CD4-positive, alpha-beta T cell treated with Interleukin-12 subunit alpha and Interleukin-12 subunit beta, for 1 hour (primary cell): ENCODE measurements around the gene C5orf46.

Source experiments
- DNase-seq: peaks from one replicate; pipeline ENCODE4 v3.0.0-alpha.2; 2020

C5orf46 gene

GRCh38 chr5:147857302-147858129 is 48.8 kb downstream of the C5orf46 start:
- peak; percentile 38 for DNase-seq

GRCh38 chr5:147856801-147857200 is 49.5 kb downstream of the C5orf46 start:
- DNase-seq: no peak

DNA sequence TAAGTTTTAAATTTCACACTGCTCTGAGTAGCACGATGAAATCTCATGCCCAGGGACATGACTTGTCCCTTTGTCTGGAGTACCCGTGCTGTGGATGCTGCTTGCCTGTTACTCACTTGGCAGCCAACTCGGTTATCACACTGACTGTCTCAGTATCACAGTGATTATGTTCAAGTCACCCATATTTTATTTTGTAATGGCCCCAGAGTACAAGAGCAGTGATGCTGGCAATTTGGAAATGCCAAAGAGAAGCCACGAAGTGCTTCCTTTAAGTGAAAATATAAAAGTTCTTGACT is 50.6 kb downstream of the C5orf46 start:
- no peak for DNase-seq

GRCh38 chr5:147854894-147855773 is 51.2 kb downstream of the C5orf46 start:
- no peak for DNase-seq

GRCh38 chr5:147854331-147854730 is 52.0 kb downstream of the C5orf46 start:
- DNase-seq: no peak

GRCh38 chr5:147853372-147853987 is 52.9 kb downstream of the C5orf46 start:
- no peak for DNase-seq

DNA sequence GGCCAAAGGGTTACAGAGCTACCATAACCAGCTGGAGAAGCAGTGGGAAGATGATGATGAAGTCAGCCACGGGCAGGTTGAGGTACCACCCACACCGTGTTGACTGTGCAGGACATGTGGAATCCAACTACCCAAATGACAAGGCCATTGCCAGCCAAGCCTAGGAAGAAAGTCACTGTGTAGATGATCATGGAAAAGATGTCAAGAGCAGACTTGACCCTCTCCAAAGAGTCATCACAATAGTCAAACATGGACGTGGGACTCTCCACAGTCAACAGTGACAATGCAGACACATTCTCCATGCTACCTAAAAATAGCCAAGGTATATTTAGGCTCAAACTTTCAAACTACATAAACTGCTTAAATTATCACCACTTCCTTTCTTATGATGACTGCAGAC is 54.0 kb downstream of the C5orf46 start:
- DNase-seq: no peak

- no peak for DNase-seq
Measured at GRCh38 chr5:147851578-147851977, 54.8 kb downstream of the C5orf46 start.

- DNase-seq: no peak
Measured at GRCh38 chr5:147849226-147849625, 57.1 kb downstream of the C5orf46 start.

DNA sequence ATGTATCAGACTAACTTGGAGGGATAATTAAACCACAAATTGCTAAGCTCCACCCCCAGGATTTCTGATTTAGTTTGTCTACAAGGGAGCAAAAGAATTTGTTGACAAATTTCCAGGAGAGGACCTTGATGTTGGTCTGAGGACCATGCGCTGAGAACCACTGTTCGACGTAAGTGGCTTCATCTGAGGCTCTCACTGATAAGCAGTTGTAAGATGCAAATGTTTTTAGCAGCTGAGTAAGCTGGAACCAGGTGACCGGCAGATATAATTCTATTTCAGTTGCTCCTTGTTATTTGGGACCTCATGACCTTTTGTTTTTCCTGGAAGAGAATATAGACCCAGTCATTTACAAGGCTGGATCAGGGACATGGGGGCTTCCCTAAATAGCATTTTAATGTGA is 60.7 kb downstream of the C5orf46 start:
- DNase-seq: no peak

DNA sequence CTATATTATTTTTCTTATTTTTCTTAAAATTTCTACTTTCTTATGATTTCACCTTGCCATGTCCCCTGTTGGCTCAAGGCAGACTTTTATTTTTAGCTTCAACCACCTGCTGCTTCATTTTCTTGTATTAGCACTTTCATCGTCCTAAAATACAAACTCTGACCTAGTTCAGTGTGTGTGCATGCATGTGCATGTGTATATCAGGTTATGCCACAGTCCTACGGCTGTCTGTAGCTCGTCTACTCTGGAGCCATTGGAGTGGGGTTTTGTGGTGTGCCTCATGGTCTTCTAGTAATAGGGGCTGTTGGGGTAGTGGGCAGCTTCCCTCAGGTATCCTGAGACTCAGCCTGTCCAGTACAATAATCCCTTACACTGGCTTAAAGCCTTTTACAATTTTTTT is 61.5 kb downstream of the C5orf46 start:
- no peak for DNase-seq

GRCh38 chr5:147842869-147843268 is 63.5 kb downstream of the C5orf46 start:
- DNase-seq: no peak
